GM21528 (cell line): ENCODE data around the gene TTC23L.

Experiments
- ATAC-seq: cut with Tn5 transposase; IDR thresholded peaks from one replicate; pipeline ENCODE4 v1.9.1; 2021; ENCODE audit warnings: mild to moderate bottlenecking, moderate library complexity; ENCODE audit not compliant: unreplicated experiment, low FRiP score

TTC23L gene

DNA sequence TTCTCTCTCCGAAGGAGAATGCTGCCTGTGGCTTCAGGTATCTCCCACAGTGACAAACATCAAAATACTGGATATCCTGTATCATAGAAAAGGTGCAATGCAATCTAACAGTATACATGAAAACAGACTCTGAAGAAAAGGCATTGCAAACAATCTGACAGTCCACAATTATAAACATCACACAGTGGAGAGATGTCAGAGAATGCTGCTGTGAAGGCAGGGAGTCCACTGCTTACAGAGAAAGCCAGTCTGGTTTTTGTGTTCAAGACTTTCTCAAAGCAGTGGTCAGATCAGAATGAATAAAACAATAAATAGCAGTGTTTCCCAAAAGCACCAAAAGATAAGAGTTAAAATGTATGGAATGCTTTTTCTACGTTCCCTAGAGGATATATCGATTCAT is 28.7 kb downstream of the TTC23L start:
- ATAC-seq = no peak

DNA sequence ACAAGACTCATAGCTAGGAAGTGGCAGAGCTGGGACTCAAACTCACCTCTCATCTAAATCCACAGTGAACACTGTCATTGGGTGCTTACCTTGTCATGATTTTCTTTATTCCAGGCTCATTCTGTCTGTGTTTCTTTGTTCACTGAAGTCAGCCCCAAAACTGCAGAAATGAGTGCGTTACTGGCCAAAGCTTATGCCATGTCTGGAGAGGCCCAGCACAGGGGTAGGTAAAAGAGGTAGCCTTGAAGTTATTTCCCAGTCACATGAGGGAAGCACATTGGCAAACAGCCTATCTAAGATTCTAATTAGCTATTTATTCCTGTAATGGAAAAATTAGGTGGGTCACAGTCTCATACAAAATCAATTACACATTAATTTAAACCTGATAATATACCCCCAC is 29.8 kb downstream of the TTC23L start:
- no peak for ATAC-seq

DNA sequence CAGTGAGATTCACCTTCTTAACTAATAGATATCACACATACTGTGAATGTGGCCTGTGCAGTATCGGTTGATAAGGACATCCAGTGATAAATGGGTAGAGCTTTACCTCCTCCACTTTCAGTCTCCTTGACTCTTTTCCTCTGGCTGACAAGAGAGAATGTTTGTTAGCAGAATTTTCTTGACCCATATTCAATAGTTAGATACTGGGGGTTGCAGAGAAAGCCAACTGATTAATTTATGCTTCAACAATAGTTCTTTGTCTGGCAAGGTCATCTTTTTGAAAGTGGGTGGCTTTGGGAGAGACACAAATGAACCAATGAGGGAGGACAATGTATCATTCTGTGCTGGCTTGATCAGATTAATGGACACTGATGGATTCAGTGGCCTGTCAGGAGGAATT is 30.3 kb downstream of the TTC23L start:
- no peak for ATAC-seq

DNA sequence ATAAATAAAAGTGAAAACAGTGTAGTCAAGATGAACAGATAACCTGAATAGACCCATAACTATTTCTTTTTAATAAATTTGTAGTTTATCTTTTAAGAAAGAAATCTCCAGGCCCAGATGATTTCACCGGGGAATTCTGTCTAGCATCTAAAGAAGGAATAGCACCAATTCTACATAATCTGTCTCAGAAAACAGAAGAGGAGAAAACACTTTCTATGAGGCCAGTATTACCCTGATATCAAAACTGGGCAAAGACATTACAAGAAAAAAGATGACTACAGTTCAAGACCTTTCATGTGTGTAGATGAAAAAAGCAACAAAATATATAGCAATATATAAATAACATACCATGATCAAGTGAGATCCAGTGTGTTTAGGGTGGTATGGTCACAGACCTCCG is 31.4 kb downstream of the TTC23L start:
- ATAC-seq = no peak

- no peak for ATAC-seq
Measured at GRCh38 chr5:34876275-34876674, 37.3 kb downstream of the TTC23L start.

DNA sequence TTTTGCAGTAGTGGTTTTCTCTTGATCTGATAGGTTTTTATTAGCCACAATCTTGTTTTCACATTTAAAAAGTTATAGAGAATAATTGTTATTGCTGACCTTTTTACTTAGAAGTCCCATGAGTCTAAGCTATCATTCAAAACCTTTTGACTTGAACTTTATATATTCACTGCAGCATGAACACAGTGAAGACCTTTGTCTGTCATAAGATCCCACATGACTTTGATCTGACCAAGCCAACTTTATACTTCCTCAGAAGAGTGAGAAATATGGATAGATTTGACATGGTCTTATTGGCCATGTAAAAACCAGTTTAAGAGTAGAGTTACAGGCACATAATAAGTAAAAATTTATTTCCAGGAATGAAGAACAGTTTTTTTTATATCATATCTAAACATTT is 42.3 kb downstream of the TTC23L start:
- ATAC-seq = no peak

GRCh38 chr5:34886392-34887119 is 47.6 kb downstream of the TTC23L start:
- ATAC-seq = no peak

- no peak for ATAC-seq
Measured at GRCh38 chr5:34889394-34889793, 50.4 kb downstream of the TTC23L start.

DNA sequence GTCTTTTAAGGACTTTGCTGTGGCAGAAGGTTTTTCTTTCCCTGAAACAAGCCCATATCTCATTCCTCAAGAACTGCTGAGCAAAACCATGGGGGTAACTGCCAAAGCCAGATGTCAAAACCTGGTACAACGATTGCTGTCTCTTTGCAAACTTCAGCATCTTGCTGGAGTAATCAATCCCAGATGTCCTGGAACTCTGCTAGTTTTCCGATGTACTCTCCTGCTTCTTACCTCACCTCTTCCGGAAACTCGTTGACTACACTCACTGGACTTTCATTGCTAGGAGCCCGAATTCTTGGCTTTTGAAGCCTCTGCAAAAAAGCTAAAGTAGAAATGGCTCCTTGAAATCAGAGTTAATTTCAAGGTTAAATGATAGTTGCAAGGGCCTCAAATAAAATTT is 53.0 kb downstream of the TTC23L start:
- no peak for ATAC-seq

GRCh38 chr5:34892414-34892813 is 53.5 kb downstream of the TTC23L start:
- no peak for ATAC-seq

DNA sequence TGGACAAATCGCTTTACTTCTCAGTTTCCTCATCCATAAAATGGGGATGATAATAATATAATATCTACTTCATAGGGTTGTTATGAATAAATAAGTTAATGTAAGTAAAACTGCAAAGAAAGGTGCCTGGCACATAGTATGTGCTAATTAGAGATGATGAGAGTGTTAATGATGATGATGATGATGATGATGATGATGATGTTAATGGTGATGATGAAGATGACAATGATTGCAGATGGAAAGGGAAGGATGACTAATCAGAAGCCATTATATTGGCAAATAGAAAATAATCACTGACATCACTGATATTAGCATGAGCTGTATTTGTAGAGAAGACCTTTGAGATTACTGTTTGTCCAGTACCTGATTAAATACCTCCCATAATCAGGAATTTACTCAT is 55.8 kb downstream of the TTC23L start:
- ATAC-seq = no peak

GRCh38 chr5:34895641-34896419 is 56.9 kb downstream of the TTC23L start:
- ATAC-seq = no peak

- no peak for ATAC-seq
Measured at GRCh38 chr5:34897646-34898045, 58.7 kb downstream of the TTC23L start.

GRCh38 chr5:34898258-34898895 is 59.4 kb downstream of the TTC23L start:
- peak; percentile 81 for ATAC-seq

DNA sequence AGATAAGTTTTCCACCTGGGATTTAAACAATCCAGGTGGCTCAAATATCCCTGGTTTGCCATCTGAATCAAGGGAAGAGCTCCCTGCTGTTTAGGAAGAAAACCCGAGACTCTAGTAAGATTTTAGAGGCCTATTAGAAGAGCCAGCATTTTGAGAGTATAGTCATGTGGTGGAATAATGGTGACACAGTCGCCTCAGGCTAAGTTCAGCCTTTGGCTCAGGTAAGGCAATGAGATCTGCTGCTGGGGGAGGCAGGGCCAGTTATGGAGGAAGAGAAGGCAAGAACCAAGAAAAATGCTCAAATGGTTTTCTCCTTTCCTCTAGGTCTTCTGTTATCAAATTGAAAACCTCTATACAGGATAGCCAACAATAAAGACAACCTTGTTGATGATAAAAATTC is 60.1 kb downstream of the TTC23L start:
- no peak for ATAC-seq

DNA sequence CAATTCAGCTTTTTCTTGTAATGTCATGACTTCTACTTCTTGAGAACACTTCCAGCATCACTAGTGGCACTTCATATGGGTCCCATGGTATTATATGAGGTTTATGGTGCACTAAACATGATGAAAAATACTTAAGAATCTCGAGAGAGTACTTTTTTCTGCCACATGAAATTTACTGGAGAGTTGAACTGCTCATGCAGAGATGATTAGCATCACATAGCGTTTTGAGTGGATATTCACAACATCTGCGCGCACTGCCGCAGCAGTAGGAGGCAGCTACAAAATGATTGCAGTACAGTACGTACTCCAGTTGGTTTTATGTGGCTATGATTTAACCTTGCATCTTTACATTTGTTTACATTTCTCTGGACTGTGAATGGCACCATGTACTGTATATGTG is 61.7 kb downstream of the TTC23L start:
- ATAC-seq = no peak

- ATAC-seq = no peak
Measured at GRCh38 chr5:34903260-34903659, 64.3 kb downstream of the TTC23L start.

- ATAC-seq = no peak
Measured at GRCh38 chr5:34905564-34905963, 66.6 kb downstream of the TTC23L start.

DNA sequence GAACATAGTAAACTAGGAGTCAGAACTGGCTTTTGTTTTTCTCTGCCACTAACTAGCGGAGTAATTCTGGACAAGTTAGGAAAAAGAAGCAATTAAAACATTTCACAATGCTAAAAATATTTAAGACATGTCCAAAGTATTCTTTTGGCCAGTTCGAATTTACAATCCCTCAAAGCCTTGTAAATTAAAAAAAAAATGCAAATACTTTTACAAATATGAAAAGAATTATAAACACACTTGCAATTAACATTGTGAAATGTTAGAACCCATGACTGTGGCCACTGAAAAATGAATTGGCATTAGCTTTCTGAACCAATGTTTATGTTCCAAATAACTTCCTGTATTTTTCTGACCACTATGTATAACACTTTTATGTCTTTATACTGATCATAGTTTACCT is 74.1 kb downstream of the TTC23L start:
- ATAC-seq = no peak

GRCh38 chr5:34914671-34915138 is 75.7 kb downstream of the TTC23L start:
- ATAC-seq = peak; percentile 23

- ATAC-seq = peak; percentile 98
Measured at GRCh38 chr5:34915139-34915855, 76.3 kb downstream of the TTC23L start, which contains the start of the genes BRIX1 and RAD1. BRIX1 (plus strand) TSS chr5:34915711; CDS start chr5:34915739, 28 bp downstream. RAD1 (minus strand) TSS chr5:34915504; CDS start chr5:34914892, 612 bp downstream.
